K562 (cell line): ENCODE measurements around the gene KCNJ10. TPM values are rescaled to one million over a fixed set of nuclear protein-coding genes. Genes with fewer than 3 reads are reported as not detected.

Experiments used
- ATAC-seq: fragments of 200-7000 bp; cut with Tn5 transposase; 3 replicates; pipeline ENCODE4 v1.9.1; 2020; ENCODE audit warnings: moderate library complexity
- BruUV-seq: library from RNA; stranded (reverse); fragments of 400-500 nt; replicated peaks from 2 replicates; lab custom pipeline; 2021; lab: Mats Ljungman, UMichigan
- CTCF ChIA-PET: fragments of 300-600 bp; formaldehyde crosslinking; extraction: SDS; loops from one replicate; lab custom pipeline; 2021; ENCODE audit warnings: low intra/inter-chr PET ratio; lab: Yijun Ruan, JAX
- POLR2A ChIA-PET: fragments of 300-600, 350-650 bp; sonication (Branson Sonifier 250); formaldehyde crosslinking; extraction: SDS; loops from one replicate; lab custom pipeline; 2021; ENCODE audit warnings: antibody characterized with exemption, inconsistent platforms; lab: Yijun Ruan, JAX
- DNase-seq, 4 experiments: peaks; one replicate each; pipeline versions ENCODE4 v3.0.0 to v3.0.0-alpha.2; 2011 to 2018; ENCODE audit warnings: low spot score in 3 of 4, mixed read lengths in 3 of 4; ENCODE audit errors: extremely low read depth in 1 of 4
- FAIRE-seq: peaks from 2 replicates; lab custom pipeline; 2011; peaks lifted over from hg19 to GRCh38; lab: Jason Lieb, UNC
- H2AFZ ChIP-seq: 2 replicates; pipeline ENCODE4 v1.6.0; 2011; ENCODE audit warnings: low read depth, low read length, control low read depth, inconsistent platforms
- H3K27ac ChIP-seq: fragments of 200-600 bp; 3 replicates; pipeline ENCODE4 v1.8.0; 2011; ENCODE audit warnings: low read depth, mild to moderate bottlenecking, control low read depth, inconsistent platforms, low read length, moderate library complexity, mixed read lengths; ENCODE audit errors: extremely low read depth
- H3K27me3 ChIP-seq, 2 experiments: fragments of 300-600 bp in 1 of 2; 2 replicates in 1 of 2; 3 replicates in 1 of 2; pipeline versions ENCODE4 v1.6.0 to v1.8.0; 2011; ENCODE audit warnings: inconsistent platforms in 2 of 2, low read length in 2 of 2, mild to moderate bottlenecking in 1 of 2, mixed read lengths in 1 of 2, moderate library complexity in 1 of 2; ENCODE audit not compliant: control insufficient read depth in 2 of 2, insufficient read depth in 2 of 2
- H3K36me3 ChIP-seq: fragments of 300-600 bp; 3 replicates; pipeline ENCODE4 v1.8.0; 2011; ENCODE audit warnings: mild to moderate bottlenecking, low read length, inconsistent platforms; ENCODE audit not compliant: control insufficient read depth, insufficient read depth
- H3K4me1 ChIP-seq, 2 experiments: fragments of 200-600 bp in 1 of 2; replicated peaks in 1 of 2; 2 replicates in 1 of 2; 3 replicates in 1 of 2; pipeline versions ENCODE4 v1.5.1 to v1.8.0; 2011; ENCODE audit warnings: inconsistent platforms in 2 of 2, low read length in 2 of 2, mild to moderate bottlenecking in 1 of 2, mixed read lengths in 1 of 2, moderate library complexity in 1 of 2; ENCODE audit not compliant: control insufficient read depth in 2 of 2, insufficient read depth in 2 of 2
- H3K4me2 ChIP-seq: 2 replicates; pipeline ENCODE4 v1.6.1; 2011; ENCODE audit warnings: low read length, control low read depth, inconsistent platforms, mixed read lengths; ENCODE audit not compliant: insufficient read depth
- H3K4me3 ChIP-seq: fragments of 200-600 bp; sonication (generic), shearing (Covaris generic); 2 replicates; pipeline ENCODE4 v1.5.1; 2016; ENCODE audit warnings: control low read depth, inconsistent platforms
- H3K79me2 ChIP-seq: fragments of 200-600 bp; 3 replicates; pipeline ENCODE4 v1.8.0; 2011; ENCODE audit warnings: low read length, inconsistent platforms; ENCODE audit not compliant: control insufficient read depth, insufficient read depth
- H3K9ac ChIP-seq, 2 experiments: 2 replicates each; pipeline versions ENCODE4 v1.6.0 to v1.6.1; 2011; ENCODE audit warnings: low read depth in 2 of 2, low read length in 2 of 2, control low read depth in 1 of 2, inconsistent platforms in 1 of 2, mild to moderate bottlenecking in 1 of 2, mixed read lengths in 1 of 2; ENCODE audit not compliant: insufficient read depth in 1 of 2
- H3K9me1 ChIP-seq: one replicate; pipeline ENCODE4 v1.6.0; 2011; ENCODE audit warnings: inconsistent platforms, mild to moderate bottlenecking, low read length, moderate library complexity; ENCODE audit not compliant: control insufficient read depth, insufficient read depth
- H3K9me3 ChIP-seq: replicated peaks from 2 replicates; pipeline ENCODE4 v1.5.1; 2011; ENCODE audit warnings: low read depth, low read length, inconsistent platforms; ENCODE audit not compliant: control insufficient read depth, insufficient read depth
- H4K20me1 ChIP-seq: replicated peaks from 2 replicates; pipeline ENCODE4 v1.6.1; 2011; ENCODE audit warnings: low read length, inconsistent platforms, mixed read lengths; ENCODE audit not compliant: control insufficient read depth, insufficient read depth
- BACH1 ChIP-seq: fragments of 200-800 bp; sonication (Bioruptor generic); IDR thresholded peaks from 2 replicates; pipeline ENCODE4 v1.6.1; 2016; ENCODE audit warnings: missing genetic modification characterization, missing compliant biosample characterization
- CBFA2T2 ChIP-seq: fragments of 450-650 bp; conservative IDR thresholded peaks from 2 replicates; pipeline ENCODE4 v1.6.1; 2017; ENCODE audit warnings: mild to moderate bottlenecking
- HINFP ChIP-seq: fragments of 450-650 bp; conservative IDR thresholded peaks from 2 replicates; pipeline ENCODE4 v1.6.1; 2016; ENCODE audit warnings: missing genetic modification characterization, low read depth, mild to moderate bottlenecking, control low read depth, missing compliant biosample characterization
- MAX ChIP-seq: sonication (generic); formaldehyde crosslinking; IDR thresholded peaks from 2 replicates; pipeline ENCODE4 v1.9.0; 2022; ENCODE audit warnings: mild to moderate bottlenecking, missing genetic modification reagents
- NCOA2 ChIP-seq, 2 experiments: fragments of 450-650 bp; IDR thresholded peaks; 2 replicates each; pipeline ENCODE4 v1.6.1; 2018; ENCODE audit warnings: mild to moderate bottlenecking in 2 of 2, moderate library complexity in 1 of 2; ENCODE audit not compliant: partially characterized antibody in 2 of 2
- NR2C1 ChIP-seq, 2 experiments: fragments of 450-650 bp; IDR thresholded peaks; 2 replicates each; pipeline ENCODE4 v1.6.1; 2017; ENCODE audit warnings: mild to moderate bottlenecking in 2 of 2, antibody characterized with exemption in 1 of 2, inconsistent platforms in 1 of 2, missing compliant biosample characterization in 1 of 2, missing genetic modification characterization in 1 of 2
- PCBP1 ChIP-seq: fragments of 200-400 bp; formaldehyde crosslinking; IDR thresholded peaks from 2 replicates; pipeline ENCODE4 v1.6.1; 2018; ENCODE audit warnings: mild to moderate bottlenecking, low read depth, low read length; ENCODE audit not compliant: poor library complexity, severe bottlenecking
- POU5F1 ChIP-seq: fragments of 150-350 bp; IDR thresholded peaks from 2 replicates; pipeline ENCODE4 v1.6.1; 2014; ENCODE audit warnings: borderline replicate concordance, low read length, low read depth, mild to moderate bottlenecking; ENCODE audit not compliant: partially characterized antibody
- RBM22 ChIP-seq: fragments of 200-400 bp; formaldehyde crosslinking; IDR thresholded peaks from 2 replicates; pipeline ENCODE4 v1.6.1; 2018; ENCODE audit warnings: low read length, low read depth; ENCODE audit not compliant: poor library complexity, severe bottlenecking
- TEAD2 ChIP-seq: fragments of 450-650 bp; IDR thresholded peaks from 2 replicates; pipeline ENCODE4 v1.6.1; 2016; ENCODE audit warnings: missing genetic modification characterization, control low read depth, missing compliant biosample characterization
- TFAM ChIP-seq: fragments of 250-450 bp; sonication (Bioruptor Pico); conservative IDR thresholded peaks from 2 replicates; pipeline ENCODE4 v1.5.0; 2021; ENCODE audit warnings: mild to moderate bottlenecking, moderate library complexity
- YY1 ChIP-seq, 3 experiments: IDR thresholded peaks; 2 replicates each; pipeline ENCODE4 v1.6.1; 2011; ENCODE audit warnings: low read length in 2 of 3, mild to moderate bottlenecking in 2 of 3, moderate library complexity in 2 of 3, borderline replicate concordance in 1 of 3, control low read depth in 1 of 3, low read depth in 1 of 3; ENCODE audit not compliant: insufficient read depth in 3 of 3, insufficient replicate concordance in 2 of 3, control insufficient read depth in 1 of 3, insufficient read length in 1 of 3; ENCODE audit errors: extremely low read depth in 1 of 3
- ZBTB8A ChIP-seq: fragments of 450-650 bp; IDR thresholded peaks from 2 replicates; pipeline ENCODE4 v1.6.1; 2018; ENCODE audit warnings: mild to moderate bottlenecking, moderate library complexity; ENCODE audit not compliant: partially characterized antibody
- ZNF717 ChIP-seq: fragments of 250-450 bp; sonication (Bioruptor Pico); IDR thresholded peaks from 2 replicates; pipeline ENCODE4 v1.5.0; 2021
- WGBS: fragments of 100-300 bp; shearing (Covaris generic); methylation state at CpG from one replicate; pipeline ENCODE4 v1.1.6; 2016; ENCODE audit warnings: low coverage, mixed read lengths; ENCODE audit not compliant: insufficient coverage; ENCODE audit errors: missing lambda C conversion rate; 5-methylcytosine and 5-hydroxymethylcytosine counted together
- in situ Hi-C: fragments of 300-500 bp; cut with MboI; formaldehyde crosslinking; loops from 4 replicates; pipeline ENCODE4 v1.15.0; 2018; ENCODE audit warnings: inconsistent platforms, mixed read lengths
- intact Hi-C: fragments of 100-400 bp; cut with micrococcal nuclease; formaldehyde crosslinking; loops from 2 replicates; pipeline ENCODE4 v1.14.2; 2022
- polyA plus RNA-seq, 8 experiments: library from polyadenylated mRNA; depleted of rRNA in 4 of 8; stranded (reverse) in 5 of 8; unstranded in 3 of 8; fragments of >200 nt; fragmentation: Nextera tagmentation in 2 of 8; fragmentation: Illumina TruSeq in 1 of 8; extraction: Ambion mirVana in 2 of 8; extraction: Trizol in 1 of 8; gene quantifications; 2 replicates each; pipeline versions ENCODE4 v1.2.1 to v1.2.3, GENCODE V29; 2011 to 2014; ENCODE audit warnings: inconsistent platforms in 1 of 8, missing spikeins in 1 of 8
- total RNA-seq, 7 experiments: library from RNA; depleted of rRNA in 6 of 7; stranded (reverse); fragments of >200 nt in 6 of 7; fragmentation: Illumina TruSeq in 2 of 7; extraction: Trizol in 2 of 7; gene quantifications; 2 replicates each; pipeline versions ENCODE4 v1.2.1 to v1.2.3, GENCODE V29; 2011 to 2021; ENCODE audit warnings: low replicate concordance in 1 of 7
- TF ChIP-seq, protein P1 (sequence below): fragments of 450-650 bp; IDR thresholded peaks from 2 replicates; pipeline ENCODE4 v1.6.1; 2017; ENCODE audit warnings: mild to moderate bottlenecking, moderate library complexity

Gene KCNJ10
- total and polyA plus RNA-seq, 9 of the 15 experiments (the other 6 are each of a cell fraction or from before 2014, with no cell fraction given), result 0.06 to 0.11 TPM; not detected in 7

DNA sequence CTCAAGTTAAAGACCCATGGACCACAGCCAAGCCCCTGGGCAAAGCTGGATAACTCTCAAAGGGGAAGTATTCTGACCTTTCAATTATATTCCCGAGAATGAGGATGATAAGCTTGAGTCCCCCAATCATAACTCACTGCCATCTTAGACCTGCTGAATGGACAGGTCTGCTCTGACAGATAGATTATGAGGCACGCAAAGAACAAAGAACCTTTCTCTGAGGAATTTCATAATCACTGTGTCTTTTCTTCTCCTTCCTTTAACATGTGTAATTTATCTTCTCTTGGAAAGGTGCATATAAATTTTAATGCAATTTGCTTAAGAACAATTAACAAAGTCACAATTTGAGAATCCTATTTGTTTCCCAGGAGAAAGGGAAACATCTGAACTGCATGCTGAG lies 60.2 kb downstream of the KCNJ10 start:
- intact Hi-C loops, result loop anchor here (5.0 kb wide), 1 partner anchor 228 kb away; the partner anchor contains the start of gene DUSP23
- in situ Hi-C loops, result loop anchor here (5.0 kb wide), 2 partner anchors 72 to 212 kb away; no protein-coding TSS in a partner anchor
- CTCF ChIA-PET, result no interaction called here
- TF ChIP-seq ZBTB8A (no peak), NCOA2 (IDR thresholded peaks at IDR 0.05; ENCODE audit: partially characterized antibody in 2 of 2) (no peak), NR2C1 (IDR thresholded peaks at IDR 0.05) (no peak), NR2C1 (tag; IDR thresholded peaks at IDR 0.05) (no peak), MAX (CRISPR knock-in tag) (no peak), ZNF717 (CRISPR knock-in tag) (no peak), TFAM (no peak), RBM22 (no peak), HINFP (tag) (no peak), YY1 (IDR thresholded peaks at IDR 0.05; ENCODE audit: borderline replicate concordance in 1 of 3, control insufficient read depth in 1 of 3, extremely low read depth in 1 of 3, insufficient read depth in 3 of 3, insufficient read length in 1 of 3, insufficient replicate concordance in 2 of 3, low read depth in 1 of 3, low read length in 2 of 3) (no peak), TEAD2 (tag) (no peak), BACH1 (tag) (no peak), PCBP1 (no peak), CBFA2T2 (no peak), POU5F1 (no peak)
- TF ChIP-seq, protein P1, sequence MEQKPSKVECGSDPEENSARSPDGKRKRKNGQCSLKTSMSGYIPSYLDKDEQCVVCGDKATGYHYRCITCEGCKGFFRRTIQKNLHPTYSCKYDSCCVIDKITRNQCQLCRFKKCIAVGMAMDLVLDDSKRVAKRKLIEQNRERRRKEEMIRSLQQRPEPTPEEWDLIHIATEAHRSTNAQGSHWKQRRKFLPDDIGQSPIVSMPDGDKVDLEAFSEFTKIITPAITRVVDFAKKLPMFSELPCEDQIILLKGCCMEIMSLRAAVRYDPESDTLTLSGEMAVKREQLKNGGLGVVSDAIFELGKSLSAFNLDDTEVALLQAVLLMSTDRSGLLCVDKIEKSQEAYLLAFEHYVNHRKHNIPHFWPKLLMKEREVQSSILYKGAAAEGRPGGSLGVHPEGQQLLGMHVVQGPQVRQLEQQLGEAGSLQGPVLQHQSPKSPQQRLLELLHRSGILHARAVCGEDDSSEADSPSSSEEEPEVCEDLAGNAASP, result no peak

More for the DNA sequence above, 60.2 kb downstream of the KCNJ10 start:
- Histone ChIP-seq H3K27ac (no peak overlapping the region), H3K9me3 (no peaks in the 10 kb centered on the region), H2AFZ (no peak overlapping the region), H3K36me3 (no peaks in the 10 kb centered on the region), H4K20me1 (no peaks in the 10 kb centered on the region), H3K4me1 (no peaks in the 10 kb centered on the region), H3K79me2 (no peaks in the 10 kb centered on the region), H3K4me3 (no peak overlapping the region), H3K27me3 (peaks cover 0 to 2% of the 10 kb centered on the region in 2 experiments; a peak in 2 of 5 replicates), H3K9ac (no peak overlapping the region), H3K9me1 (no peaks in the 10 kb centered on the region), H3K4me2 (no peak overlapping the region)
- DNase-seq (no peak), ATAC-seq (no peak), FAIRE-seq (no peak)
- WGBS, result 0% methylated on average over 2 of the region's 2 CpGs
- POLR2A ChIA-PET, result interaction anchor here (0.6 to 1.6 kb wide), 2 partner anchors 26 to 168 kb away, joined by 3 read pairs; no protein-coding TSS in a partner anchor
- no TSS peak for BruUV-seq
